ENCODE measurements around the gene OXA1L. TPM values are rescaled to one million over a fixed set of nuclear protein-coding genes. Genes with fewer than 3 reads are reported as not detected.
"Not testable (repeated sequence)": the region's sequence is repeated elsewhere in the genome, so short reads cannot be mapped to it uniquely, and the experiment has no call there.

Gene OXA1L
- total and polyA plus RNA-seq, 4 donors: 53.6 to 106 (median 61.8) TPM

DNA sequence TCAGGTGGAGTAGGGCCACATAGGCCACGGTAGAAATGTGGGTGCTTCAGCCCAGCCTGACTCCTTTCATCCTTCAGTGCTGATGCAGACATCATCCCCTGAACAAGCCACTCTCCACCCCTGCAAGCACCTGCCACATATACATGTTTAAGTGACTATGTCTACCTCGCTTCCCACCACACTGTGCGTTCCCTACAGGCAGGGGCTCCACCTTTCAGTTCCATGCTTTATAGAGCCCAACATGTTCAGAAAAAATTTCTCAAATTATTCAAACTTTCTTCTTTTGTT lies 37.1 kb downstream of the OXA1L start:
- TF ChIP-seq TAF1 (conservative IDR thresholded peaks at IDR 0.05) (no peak), YY1 (IDR thresholded peaks at IDR 0.05) (no peak), HNF4G (IDR thresholded peaks at IDR 0.05) (no peak), ZBTB33 (IDR thresholded peaks at IDR 0.05) (no peak), EGR1 (IDR thresholded peaks at IDR 0.05; ENCODE audit: low read depth in 2 of 2) (no peak), NR2F2 (IDR thresholded peaks at IDR 0.05) (no peak), SP1 (IDR thresholded peaks at IDR 0.05) (no peak), FOXA2 (IDR thresholded peaks at IDR 0.05) (no peak)
- TF ChIP-seq, protein P1, sequence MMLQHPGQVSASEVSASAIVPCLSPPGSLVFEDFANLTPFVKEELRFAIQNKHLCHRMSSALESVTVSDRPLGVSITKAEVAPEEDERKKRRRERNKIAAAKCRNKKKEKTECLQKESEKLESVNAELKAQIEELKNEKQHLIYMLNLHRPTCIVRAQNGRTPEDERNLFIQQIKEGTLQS (IDR thresholded peaks at IDR 0.05): no peak
- no peak for DNase-seq (ENCODE audit: low spot score)
- H3K9me3 ChIP-seq (ENCODE audit: control insufficient read depth in 4 of 4, low read length in 3 of 4): no peaks in the 10 kb centered on the region
- WGBS: 91% methylated on average over 3 of the region's 3 CpGs
- no peak overlapping the region for H3K4me3 ChIP-seq (ENCODE audit: low read depth in 1 of 3, low read length in 3 of 3)
- no peaks in the 10 kb centered on the region for H3K36me3 ChIP-seq (ENCODE audit: control insufficient read depth in 4 of 4, insufficient read depth in 3 of 4, low read depth in 1 of 4, low read length in 3 of 4)
- peaks cover 0 to 2% (median 0%) of the 10 kb centered on the region in 4 donors for H3K4me1 ChIP-seq (ENCODE audit: control insufficient read depth in 4 of 4, insufficient read depth in 4 of 4, low read length in 3 of 4)
- no peaks in the 10 kb centered on the region for H3K27me3 ChIP-seq (ENCODE audit: control insufficient read depth in 4 of 4, insufficient read depth in 4 of 4, low read length in 3 of 4)
- H3K27ac ChIP-seq (ENCODE audit: low read depth in 1 of 2, low read length in 2 of 2): no peak overlapping the region
- no peak overlapping the region for H3K9ac ChIP-seq (ENCODE audit: low read depth in 1 of 2, low read length in 2 of 2)

- 97% methylated on average over 4 of the region's 4 CpGs for WGBS
- H3K9ac ChIP-seq (ENCODE audit: low read depth in 1 of 2, low read length in 2 of 2); DNase-seq (ENCODE audit: low spot score); H3K27me3 ChIP-seq (ENCODE audit: control insufficient read depth in 4 of 4, insufficient read depth in 4 of 4, low read length in 3 of 4); H3K36me3 ChIP-seq (ENCODE audit: control insufficient read depth in 4 of 4, insufficient read depth in 3 of 4, low read depth in 1 of 4, low read length in 3 of 4); H3K4me3 ChIP-seq (ENCODE audit: low read depth in 1 of 3, low read length in 3 of 3); H3K4me1 ChIP-seq (ENCODE audit: control insufficient read depth in 4 of 4, insufficient read depth in 4 of 4, low read length in 3 of 4); H3K27ac ChIP-seq (ENCODE audit: low read depth in 1 of 2, low read length in 2 of 2); H3K9me3 ChIP-seq (ENCODE audit: control insufficient read depth in 4 of 4, low read length in 3 of 4): not testable (repeated sequence)
Observed at GRCh38 chr14:22805235-22805634, 38.7 kb downstream of the OXA1L start.

GRCh38 chr14:22807432-22808087 lies 41.1 kb downstream of the OXA1L start:
- H3K9ac ChIP-seq (ENCODE audit: low read depth in 1 of 2, low read length in 2 of 2): no peak overlapping the region
- H3K27ac ChIP-seq (ENCODE audit: low read depth in 1 of 2, low read length in 2 of 2): no peak overlapping the region
- no peak overlapping the region for H3K4me3 ChIP-seq (ENCODE audit: low read depth in 1 of 3, low read length in 3 of 3)
- no peak for DNase-seq (ENCODE audit: low spot score)
- H3K27me3 ChIP-seq (ENCODE audit: control insufficient read depth in 4 of 4, insufficient read depth in 4 of 4, low read length in 3 of 4): no peaks in the 10 kb centered on the region
- TF ChIP-seq EGR1 (IDR thresholded peaks at IDR 0.05; ENCODE audit: low read depth in 2 of 2) (no peak), SP1 (IDR thresholded peaks at IDR 0.05) (peak; percentile 24), HNF4G (IDR thresholded peaks at IDR 0.05) (no peak), NR2F2 (IDR thresholded peaks at IDR 0.05) (peak; percentile 13)
- H3K36me3 ChIP-seq (ENCODE audit: control insufficient read depth in 4 of 4, insufficient read depth in 3 of 4, low read depth in 1 of 4, low read length in 3 of 4): no peaks in the 10 kb centered on the region
- no peaks in the 10 kb centered on the region for H3K4me1 ChIP-seq (ENCODE audit: control insufficient read depth in 4 of 4, insufficient read depth in 4 of 4, low read length in 3 of 4)
- WGBS: 78% methylated on average over 13 of the region's 13 CpGs
- no peaks in the 10 kb centered on the region for H3K9me3 ChIP-seq (ENCODE audit: control insufficient read depth in 4 of 4, low read length in 3 of 4)

GRCh38 chr14:22808388-22809209 lies 42.1 kb downstream of the OXA1L start:
- WGBS: 73% methylated on average over 5 of the region's 5 CpGs
- no peak overlapping the region for H3K4me3 ChIP-seq (ENCODE audit: low read depth in 1 of 3, low read length in 3 of 3)
- no peaks in the 10 kb centered on the region for H3K36me3 ChIP-seq (ENCODE audit: control insufficient read depth in 4 of 4, insufficient read depth in 3 of 4, low read depth in 1 of 4, low read length in 3 of 4)
- DNase-seq (ENCODE audit: low spot score): no peak
- no peak overlapping the region for H3K27ac ChIP-seq (ENCODE audit: low read depth in 1 of 2, low read length in 2 of 2)
- no peaks in the 10 kb centered on the region for H3K9me3 ChIP-seq (ENCODE audit: control insufficient read depth in 4 of 4, low read length in 3 of 4)
- H3K4me1 ChIP-seq (ENCODE audit: control insufficient read depth in 4 of 4, insufficient read depth in 4 of 4, low read length in 3 of 4): no peaks in the 10 kb centered on the region
- no peak overlapping the region for H3K9ac ChIP-seq (ENCODE audit: low read depth in 1 of 2, low read length in 2 of 2)
- H3K27me3 ChIP-seq (ENCODE audit: control insufficient read depth in 4 of 4, insufficient read depth in 4 of 4, low read length in 3 of 4): no peaks in the 10 kb centered on the region
- no peak for TF ChIP-seq TAF1 (conservative IDR thresholded peaks at IDR 0.05)
- TF ChIP-seq RXRA (IDR thresholded peaks at IDR 0.05): no peak
- TF ChIP-seq ZBTB33 (IDR thresholded peaks at IDR 0.05): no peak
- no peak for TF ChIP-seq CTCF (IDR thresholded peaks at IDR 0.05; ENCODE audit: low read depth, low read length, missing input control)
